Erythroblast (primary cell): Measurements from ENCODE around the gene MTARC2.

Experiments used
- GATA1 ChIP-seq: IDR thresholded peaks from 2 replicates; pipeline ENCODE4 v1.6.1; 2011; ENCODE audit warnings: low read depth, mild to moderate bottlenecking, control low read depth, low read length, moderate library complexity
- POLR2A ChIP-seq: IDR thresholded peaks from 2 replicates; pipeline ENCODE4 v1.6.1; 2011; ENCODE audit warnings: mild to moderate bottlenecking, low read length

GRCh38 chr1:220734571-220735326 is 13.4 kb upstream of the MTARC2 start:
- no peak for TF ChIP-seq POLR2A
- no peak for TF ChIP-seq GATA1
